OCI-M2 (cell line): ENCODE measurements around the gene RAI1.

Source experiments
- DNase-seq: peaks from one replicate; lab custom pipeline; 2025; ENCODE audit not compliant: unreplicated experiment; lab: John Stamatoyannopoulos, UW

The RAI1 gene

DNA sequence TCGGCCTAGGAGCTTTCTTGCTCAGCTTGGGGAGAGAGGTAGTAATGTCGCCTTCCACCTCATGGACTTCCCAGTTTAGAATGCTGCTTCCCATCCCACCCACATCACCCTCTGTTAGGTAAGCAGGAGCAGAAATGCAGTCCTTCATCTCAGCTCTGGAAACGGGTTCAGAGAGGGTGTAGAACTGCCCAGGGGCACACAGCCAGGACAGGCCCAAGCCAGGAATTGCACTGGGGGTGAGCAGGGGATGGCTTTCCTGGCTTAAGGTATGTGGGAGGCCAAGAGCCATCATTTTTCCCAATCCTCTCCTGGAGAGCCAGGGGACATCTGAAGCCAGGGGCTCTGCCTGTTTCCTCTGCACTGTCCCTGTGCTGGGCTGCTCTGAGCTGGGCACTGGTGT lies 33.6 kb downstream of the RAI1 start:
- DNase-seq: no peak

DNA sequence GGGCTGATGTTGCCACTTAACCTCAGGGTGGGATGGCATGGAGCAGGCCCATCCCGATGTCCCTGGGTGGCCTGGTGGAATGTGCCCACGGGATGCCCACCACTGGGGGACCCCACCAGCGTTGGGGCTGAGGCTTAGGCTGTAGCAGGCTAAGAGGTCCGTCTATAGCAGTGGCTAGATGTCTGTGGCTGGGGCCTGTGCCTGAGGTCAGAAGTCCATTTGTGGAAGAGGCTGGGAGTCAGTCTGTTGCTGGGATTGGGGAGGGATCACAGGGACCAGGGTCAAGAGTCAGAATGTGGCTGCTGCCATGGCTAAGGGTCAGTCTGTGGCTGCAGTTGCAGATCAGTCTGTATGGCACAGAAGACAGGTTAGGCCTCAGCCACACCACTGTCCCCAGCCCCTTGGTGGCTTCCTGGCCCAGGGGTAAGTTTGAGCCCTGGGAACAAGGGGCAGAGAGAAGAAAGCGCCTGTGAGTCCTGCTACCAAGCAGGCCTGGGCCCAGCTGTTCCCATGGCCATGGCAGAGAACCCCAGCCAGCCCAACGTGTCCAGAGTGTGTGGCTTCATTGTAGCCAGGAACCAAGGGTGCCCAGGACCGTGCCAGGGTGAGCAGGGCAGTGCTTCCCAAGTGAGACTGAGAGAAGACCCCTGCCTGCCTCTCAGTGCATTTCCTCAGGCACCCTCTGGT lies 35.7 kb downstream of the RAI1 start:
- DNase-seq: no peak

GRCh38 chr17:17718251-17718650 lies 37.0 kb downstream of the RAI1 start:
- no peak for DNase-seq

DNA sequence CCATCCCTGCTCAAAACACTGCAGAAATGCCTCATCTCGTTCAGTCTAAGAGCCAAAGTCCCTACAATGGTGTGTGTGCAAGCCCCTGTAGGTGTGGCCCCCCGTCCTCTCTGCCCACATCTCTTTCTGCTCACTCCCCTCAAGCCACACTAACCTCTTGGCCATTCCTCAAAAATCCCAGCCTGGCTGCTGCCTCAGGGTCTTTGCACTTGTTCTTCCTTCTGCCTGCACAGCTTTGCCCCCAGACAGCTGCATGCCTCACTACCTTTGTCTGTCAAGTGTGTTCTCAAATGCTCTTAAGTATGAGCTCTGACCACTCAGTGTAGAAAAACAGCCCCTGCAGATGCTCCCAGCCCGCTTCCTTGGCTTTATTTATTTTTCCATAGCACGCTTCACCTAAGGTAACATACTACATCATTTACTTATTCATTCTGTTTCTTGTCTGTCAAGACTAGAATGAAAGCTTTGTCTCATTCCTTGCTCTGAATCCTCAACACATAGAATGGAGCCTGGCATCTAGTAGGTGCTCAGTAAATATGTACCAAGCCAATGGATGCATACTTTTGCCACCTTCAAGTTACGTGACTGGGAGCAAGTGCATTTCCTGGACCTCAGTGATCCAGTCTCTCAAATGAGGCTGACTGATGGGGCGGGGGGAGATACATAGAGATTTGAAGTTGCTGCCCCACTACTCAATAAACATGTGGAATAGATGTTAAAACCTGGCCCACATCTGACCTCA lies 38.1 kb downstream of the RAI1 start:
- DNase-seq: no peak

DNA sequence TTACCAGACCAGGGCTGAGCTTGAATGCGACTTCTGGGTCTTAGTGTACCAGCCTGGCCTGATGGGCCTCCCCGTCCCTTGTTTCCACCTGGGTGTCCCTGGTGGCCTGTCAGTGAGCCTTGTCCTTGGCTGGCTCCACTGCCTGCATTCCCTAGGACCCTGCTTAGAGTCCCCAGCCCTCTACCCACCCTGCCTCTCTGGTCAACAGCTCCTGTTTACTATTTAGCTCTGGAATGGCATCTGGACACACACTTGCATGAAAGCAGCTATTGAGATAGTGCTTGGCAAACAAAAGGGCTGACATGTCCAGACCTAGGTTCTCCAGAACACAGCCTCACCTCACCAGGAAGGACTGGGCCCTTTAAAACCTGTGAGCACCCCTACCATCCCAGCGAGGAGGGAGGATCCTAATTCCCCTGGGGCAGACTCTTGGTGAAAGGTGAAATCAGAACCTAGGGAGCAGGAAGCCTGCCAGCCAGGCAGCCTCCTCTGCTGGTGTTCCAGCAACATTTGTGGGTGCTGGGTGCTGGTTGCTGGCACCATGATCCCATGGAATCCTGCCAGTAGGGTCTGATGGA lies 38.8 kb downstream of the RAI1 start:
- no peak for DNase-seq

GRCh38 chr17:17721140-17721668 lies 39.9 kb downstream of the RAI1 start:
- DNase-seq: no peak

DNA sequence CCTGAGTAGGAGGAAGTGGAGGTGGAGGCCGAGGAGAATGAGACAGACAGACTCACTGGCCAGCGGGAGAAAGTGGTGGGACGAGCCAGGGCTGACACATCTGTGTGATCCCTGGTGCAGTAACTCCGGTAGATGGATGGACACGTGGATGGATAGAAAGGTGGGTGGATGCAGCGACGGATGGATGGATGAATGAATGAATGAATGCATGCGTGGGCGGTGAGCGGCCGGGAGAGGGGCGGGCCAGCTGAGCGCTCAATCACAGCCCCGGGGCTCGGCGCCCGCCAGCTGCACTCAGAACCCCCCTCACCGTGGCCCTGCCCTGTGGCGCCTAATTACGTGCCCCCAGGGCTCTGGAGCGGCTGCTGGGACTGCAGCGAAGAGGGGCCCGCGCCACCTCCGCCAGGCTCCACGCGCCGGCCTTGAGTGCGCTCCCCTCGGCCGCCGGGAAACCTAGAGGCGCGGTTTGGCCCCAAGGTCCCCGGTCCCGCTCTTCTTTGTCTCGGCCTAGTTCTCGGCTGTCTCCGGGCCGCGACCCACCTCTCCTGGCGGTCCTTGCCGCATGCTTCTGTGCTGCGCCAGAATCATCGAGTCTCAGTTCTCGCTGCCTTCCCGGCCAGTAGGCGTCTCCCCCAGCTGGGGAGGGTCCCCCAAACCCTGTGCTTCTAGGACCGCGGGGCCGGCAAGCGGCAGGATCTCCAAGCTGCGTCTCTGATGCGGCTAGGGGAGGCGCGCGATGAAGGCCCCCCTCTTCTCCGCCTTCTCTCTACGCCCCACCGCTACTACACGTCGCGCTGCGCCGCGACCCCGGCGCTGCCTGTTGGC lies 41.0 kb downstream of the RAI1 start:
- DNase-seq: no peak

DNA sequence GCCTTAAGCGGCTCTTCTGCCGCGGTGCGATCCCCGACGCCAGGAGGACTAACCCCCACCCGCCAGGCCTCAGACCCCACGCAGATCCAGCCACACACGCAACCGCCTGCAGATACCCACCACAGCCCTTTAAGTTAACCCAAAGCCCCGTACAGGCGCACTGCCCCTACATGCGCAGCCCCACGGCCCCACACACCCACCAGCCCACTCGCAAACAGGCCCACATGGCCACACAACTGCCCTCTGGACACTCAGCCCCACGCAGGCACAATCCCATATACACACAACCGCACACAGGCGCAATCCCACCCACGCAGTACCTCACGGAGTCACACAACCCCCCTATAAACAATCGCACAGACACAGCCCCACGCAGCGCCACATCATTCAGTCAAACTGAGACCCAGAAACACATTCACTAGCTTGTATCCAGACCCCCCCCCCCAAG lies 41.7 kb downstream of the RAI1 start:
- DNase-seq: no peak

GRCh38 chr17:17723354-17724261 lies 42.4 kb downstream of the RAI1 start:
- DNase-seq: no peak

DNA sequence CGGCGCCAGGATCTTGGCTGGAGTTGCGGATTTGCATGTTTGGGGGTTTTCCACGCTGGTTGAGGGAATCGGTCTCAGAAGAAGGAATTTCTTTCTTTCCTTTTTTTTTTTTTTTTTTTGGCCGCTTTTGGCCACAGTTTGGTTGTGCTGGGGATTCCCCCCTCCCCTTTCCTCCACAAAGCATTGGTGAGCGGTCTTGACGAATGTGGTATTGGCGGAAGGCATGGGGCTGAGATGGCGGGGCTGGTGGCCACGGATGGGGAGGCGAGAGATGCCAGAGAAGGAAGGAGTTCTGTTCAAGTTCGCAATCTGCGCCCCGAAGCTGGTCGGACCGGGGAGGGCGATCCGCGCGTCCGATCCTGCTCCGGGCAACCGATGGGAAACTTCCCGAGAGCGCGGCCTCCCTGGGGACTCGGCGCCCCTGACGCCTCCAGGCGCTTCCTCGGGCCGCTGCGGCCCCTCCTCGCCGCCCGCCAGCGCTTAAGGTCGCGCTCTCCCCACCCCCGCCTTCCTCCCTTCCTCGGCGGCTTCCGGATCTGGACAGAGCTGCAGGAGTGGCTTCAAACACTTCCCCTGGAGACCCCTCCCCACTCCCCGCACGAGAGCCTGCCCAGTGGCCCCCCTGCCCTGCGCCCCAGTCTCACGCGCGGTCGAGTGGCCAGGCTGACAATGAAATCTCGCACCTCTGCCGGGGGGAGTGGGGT lies 43.2 kb downstream of the RAI1 start:
- DNase-seq: no peak

DNA sequence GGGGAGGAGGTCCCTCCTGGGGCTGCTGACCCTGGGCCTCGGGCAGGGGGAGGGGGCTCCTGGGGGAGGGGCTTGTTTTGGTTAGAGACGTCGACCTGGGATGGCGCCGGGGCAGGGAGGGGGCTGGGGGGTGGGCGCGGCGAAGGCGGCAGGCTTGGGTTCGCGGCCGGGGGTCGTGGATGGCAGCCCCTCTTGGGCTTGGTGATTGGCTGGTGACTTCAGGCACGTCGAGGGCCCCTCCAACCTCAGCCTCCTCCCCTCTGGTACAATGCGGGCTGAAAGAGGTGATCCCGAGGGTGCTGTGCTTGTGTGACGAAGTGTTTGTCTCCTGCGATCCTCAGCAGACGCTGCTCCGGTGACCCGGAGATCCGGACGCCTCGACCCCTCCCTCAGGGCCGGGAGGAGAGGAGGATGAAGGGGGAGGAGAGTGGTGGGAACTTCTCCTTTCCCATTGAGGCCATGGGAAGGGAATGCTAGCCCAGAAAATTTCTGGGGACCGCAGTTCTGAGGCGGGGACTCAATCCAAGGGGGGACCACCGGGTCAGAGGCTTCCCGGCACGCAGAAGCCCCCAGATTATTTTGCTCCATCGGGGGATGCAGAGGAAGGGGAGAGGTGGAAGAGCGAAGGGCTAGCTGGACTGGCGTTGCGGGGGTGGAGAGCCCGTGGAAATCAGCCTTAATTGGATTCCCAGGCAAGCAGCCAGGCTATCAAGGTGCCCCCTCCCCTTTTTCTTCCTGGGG lies 43.9 kb downstream of the RAI1 start:
- no peak for DNase-seq

DNA sequence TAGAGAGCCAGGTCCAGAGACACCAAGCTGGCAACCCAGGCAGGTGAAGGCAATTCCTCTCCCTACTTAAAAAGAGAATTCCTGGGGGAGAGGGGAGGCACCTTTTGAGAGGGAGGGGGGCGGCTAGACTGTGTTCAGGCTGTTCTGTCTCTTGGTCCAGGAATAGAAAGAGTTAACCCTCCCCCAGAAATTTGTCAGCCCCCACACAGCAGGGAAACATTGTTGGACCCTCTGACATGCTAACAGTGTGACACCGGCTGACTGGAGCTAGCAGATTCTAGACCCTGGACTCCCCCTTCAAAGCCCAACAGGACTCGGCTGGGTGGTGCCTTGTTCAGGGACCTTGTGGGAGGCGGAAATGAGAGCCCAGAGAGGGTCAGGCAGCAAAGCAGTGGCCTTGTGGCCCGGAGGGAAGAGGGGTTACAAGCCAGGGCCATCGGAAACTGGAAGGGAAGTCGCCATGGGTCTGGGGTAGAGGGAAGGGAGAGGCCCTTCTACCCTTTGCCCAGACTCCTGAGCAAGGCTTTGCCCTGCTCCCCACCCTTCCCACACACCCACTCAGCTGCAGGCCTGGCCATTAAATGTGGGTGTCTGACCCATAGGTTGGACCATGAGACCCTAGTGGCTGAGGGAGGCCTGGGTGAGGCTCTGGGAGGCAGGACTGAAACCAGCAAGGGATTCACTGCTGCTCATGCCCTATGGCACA lies 44.6 kb downstream of the RAI1 start:
- DNase-seq: no peak

DNA sequence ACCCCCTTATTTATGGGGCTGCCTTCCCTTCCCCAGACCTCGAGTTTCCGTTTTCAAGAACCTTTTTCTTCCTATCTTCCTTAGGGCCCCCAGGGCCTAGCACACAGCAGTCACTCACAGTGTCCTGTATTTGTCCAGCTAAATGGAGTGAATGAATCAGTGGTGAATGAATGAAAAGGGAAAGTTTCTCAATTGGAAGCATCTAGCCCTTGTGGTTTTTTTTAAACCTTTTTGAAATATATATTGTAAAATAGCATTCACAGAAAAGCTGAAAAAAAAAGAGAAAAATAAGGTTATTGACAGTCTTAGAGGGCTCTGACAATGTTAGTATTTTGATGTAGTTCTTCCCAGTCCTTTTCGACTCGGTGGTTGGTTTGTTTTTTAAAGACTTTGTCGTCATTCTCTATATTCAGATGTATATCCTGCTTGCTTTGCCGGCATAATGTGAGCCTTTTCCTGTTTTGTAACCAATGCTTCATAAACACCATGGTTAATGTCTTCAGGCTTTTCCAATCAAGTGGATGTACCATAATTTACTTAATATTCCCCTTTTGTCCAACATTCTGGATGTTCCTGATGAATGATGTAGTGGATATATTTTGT lies 45.3 kb downstream of the RAI1 start:
- DNase-seq: no peak

- DNase-seq: no peak
These were observed 45.9 kb downstream of the RAI1 start for GRCh38 chr17:17727111-17727659.

- no peak for DNase-seq
These were observed 46.9 kb downstream of the RAI1 start for GRCh38 chr17:17728146-17728545.

GRCh38 chr17:17728550-17729251 lies 47.4 kb downstream of the RAI1 start:
- DNase-seq: no peak
